Thyroid gland (tissue), 4 donors: Measurements from ENCODE around the gene ARL8A.

Experiments
- CTCF ChIP-seq, 6 experiments: fragments of 200-600 bp in 3 of 6; fragments of 450-650 bp in 3 of 6; sonication (generic) in 3 of 6; IDR thresholded peaks; one replicate each; pipeline ENCODE4 v1.5.1; 2016 to 2019; ENCODE audit warnings: antibody characterized with exemption in 6 of 6, mild to moderate bottlenecking in 2 of 6, inconsistent platforms in 1 of 6, moderate library complexity in 1 of 6
- POLR2A ChIP-seq, 2 donors: fragments of 450-650 bp; IDR thresholded peaks; one replicate each; pipeline ENCODE4 v1.6.1; 2017; ENCODE audit warnings: antibody characterized with exemption in 2 of 2, mild to moderate bottlenecking in 2 of 2, moderate library complexity in 1 of 2

- TF ChIP-seq CTCF (IDR thresholded peaks at IDR 0.05) (no peak), POLR2A (IDR thresholded peaks at IDR 0.05) (no peak)
These were observed 9.7 kb upstream of the ARL8A start for GRCh38 chr1:202154148-202154765.
